CD4-positive, alpha-beta T cell (primary cell): ENCODE data around the gene ARHGAP26. TPM values are rescaled to one million over a fixed set of nuclear protein-coding genes. Genes with fewer than 3 reads are reported as not detected.
"Not testable (repeated sequence)": the region's sequence is repeated elsewhere in the genome, so short reads cannot be mapped to it uniquely, and the experiment has no call there.

Source experiments
- ATAC-seq: fragments of 200-7000 bp; cut with Tn5 transposase; one replicate; pipeline ENCODE4 v1.10.0; 2022; ENCODE audit warnings: mild to moderate bottlenecking; ENCODE audit not compliant: poor library complexity
- CTCF ChIA-PET: fragments of 350-600 bp; sonication (Branson Sonifier 250); formaldehyde crosslinking; loops from one replicate; lab custom pipeline; 2021; ENCODE audit warnings: antibody characterized with exemption, inconsistent platforms; lab: Charles Lee
- POLR2A ChIA-PET: fragments of 350-600 bp; sonication (Branson Sonifier 250); formaldehyde crosslinking; loops from one replicate; lab custom pipeline; 2021; ENCODE audit warnings: antibody characterized with exemption, inconsistent platforms; lab: Charles Lee
- DNase-seq, 14 experiments: peaks; one replicate each; pipeline ENCODE4 v3.0.0-alpha.2; 2013 to 2020; ENCODE audit warnings: mixed read lengths in 2 of 14
- H3K27ac ChIP-seq, 2 donors: one replicate each; pipeline versions ENCODE4 v1.5.1 to v1.7.0; 2013; ENCODE audit warnings: low read length in 2 of 2, low read depth in 1 of 2, mild to moderate bottlenecking in 1 of 2
- H3K27me3 ChIP-seq, 2 experiments: 1 replicate in 1 of 2; 2 replicates in 1 of 2; pipeline versions ENCODE4 v1.6.1 to v1.7.0; 2013; ENCODE audit warnings: low read length in 2 of 2, control low read depth in 1 of 2, mild to moderate bottlenecking in 1 of 2, moderate library complexity in 1 of 2; ENCODE audit not compliant: insufficient read depth in 2 of 2, control insufficient read depth in 1 of 2
- H3K36me3 ChIP-seq: one replicate; pipeline ENCODE4 v1.6.1; 2013; ENCODE audit warnings: low read length, control low read depth; ENCODE audit not compliant: insufficient read depth
- H3K4me1 ChIP-seq: one replicate; pipeline ENCODE4 v1.6.1; 2013; ENCODE audit warnings: low read length, control low read depth; ENCODE audit not compliant: insufficient read depth
- H3K4me3 ChIP-seq: one replicate; pipeline ENCODE4 v1.5.1; 2013; ENCODE audit warnings: mild to moderate bottlenecking, low read length, moderate library complexity
- H3K9me3 ChIP-seq, 2 experiments: 1 replicate in 1 of 2; 2 replicates in 1 of 2; pipeline versions ENCODE4 v1.6.1 to v1.7.0; 2013; ENCODE audit warnings: low read length in 2 of 2, mild to moderate bottlenecking in 2 of 2, control low read depth in 1 of 2, moderate library complexity in 1 of 2; ENCODE audit not compliant: control insufficient read depth in 1 of 2, insufficient read depth in 1 of 2
- H3K27ac Mint-ChIP-seq: one replicate; pipeline ENCODE4 v1.8.0; 2020; ENCODE audit warnings: mixed read lengths
- H3K27me3 Mint-ChIP-seq: one replicate; pipeline ENCODE4 v1.8.0; 2021; ENCODE audit warnings: mixed read lengths
- H3K36me3 Mint-ChIP-seq: one replicate; pipeline ENCODE4 v1.8.0; 2021; ENCODE audit warnings: low read depth, mixed read lengths
- H3K4me1 Mint-ChIP-seq: one replicate; pipeline ENCODE4 v1.8.0; 2021; ENCODE audit warnings: low read depth, mixed read lengths
- H3K4me3 Mint-ChIP-seq: one replicate; pipeline ENCODE4 v1.8.0; 2020; ENCODE audit warnings: mild to moderate bottlenecking, mixed read lengths
- H3K9me3 Mint-ChIP-seq: one replicate; pipeline ENCODE4 v1.8.0; 2020; ENCODE audit warnings: mixed read lengths
- CTCF ChIP-seq: fragments of 200-600 bp; IDR thresholded peaks from one replicate; pipeline ENCODE4 v1.8.0; 2022; ENCODE audit warnings: antibody characterized with exemption, mild to moderate bottlenecking
- intact Hi-C, 2 experiments: fragments of 100-400 bp; cut with DNase I in 1 of 2; cut with micrococcal nuclease in 1 of 2; formaldehyde crosslinking; loops; one replicate each; pipeline versions ENCODE4 v1.15.1 to v1.9.0; 2023 to 2025; cut with DNase I, micrococcal nuclease
- total RNA-seq, 174 experiments: library from RNA in 2 of 174; stranded (reverse) in 2 of 174; gene quantifications; one replicate each; pipeline ENCODE4 v1.2.3 and lab custom pipeline; 2021 to 2026

ARHGAP26 gene
- total RNA-seq, 2 experiments from 2014 or later, result 24.9 to 27.3 TPM

- no peaks in the 10 kb centered on the region for H3K36me3 ChIP-seq
- ATAC-seq (no peak), DNase-seq (no peak)
- H3K27ac ChIP-seq, result no peak overlapping the region
- H3K4me3 Mint-ChIP-seq, result no peak overlapping the region
- H3K9me3 ChIP-seq, result no peaks in the 10 kb centered on the region
- no peak overlapping the region for H3K4me3 ChIP-seq
- H3K4me1 ChIP-seq, result no peaks in the 10 kb centered on the region
- H3K27me3 ChIP-seq, result no peaks in the 10 kb centered on the region
- intact Hi-C loops, result loop anchor here (2.0 to 10.0 kb wide), 2 partner anchors 79 to 899 kb away; no protein-coding TSS in a partner anchor
- H3K27ac Mint-ChIP-seq, result no peak overlapping the region
- H3K36me3 Mint-ChIP-seq, result peaks cover 15% of the 10 kb centered on the region
- H3K27me3 Mint-ChIP-seq, result no peaks in the 10 kb centered on the region
- no peaks in the 10 kb centered on the region for H3K9me3 Mint-ChIP-seq
- POLR2A ChIA-PET, result interaction anchor here (0.6 kb wide), 1 partner anchor 358 kb away, joined by 3 read pairs; no protein-coding TSS in a partner anchor
- H3K4me1 Mint-ChIP-seq, result peaks cover 22% of the 10 kb centered on the region
- no peak for TF ChIP-seq CTCF
- CTCF ChIA-PET, result interaction anchor here (0.6 to 1.8 kb wide), 4 partner anchors 9 to 779 kb away, joined by 3 to 5 read pairs (median 3); no protein-coding TSS in a partner anchor
Observed at GRCh38 chr5:142925795-142926194, 155.6 kb downstream of the ARHGAP26 start.

GRCh38 chr5:142926549-142926948 lies 156.4 kb downstream of the ARHGAP26 start:
- H3K27ac Mint-ChIP-seq, result no peak overlapping the region
- POLR2A ChIA-PET, result interaction anchor here (0.6 kb wide), 1 partner anchor 358 kb away, joined by 3 read pairs; no protein-coding TSS in a partner anchor
- no peaks in the 10 kb centered on the region for H3K9me3 Mint-ChIP-seq
- CTCF ChIA-PET, result interaction anchor here (0.9 to 1.8 kb wide), 2 partner anchors 82 to 213 kb away, joined by 3 to 5 read pairs; no protein-coding TSS in a partner anchor
- no peaks in the 10 kb centered on the region for H3K4me1 ChIP-seq
- no peak overlapping the region for H3K27ac ChIP-seq
- H3K36me3 ChIP-seq, result no peaks in the 10 kb centered on the region
- no peak overlapping the region for H3K4me3 ChIP-seq
- ATAC-seq (no peak), DNase-seq (no peak)
- intact Hi-C loops, result loop anchor here in 1 of 2 experiments (10.0 kb wide), 1 partner anchor 78 kb away; no protein-coding TSS in a partner anchor
- no peak overlapping the region for H3K4me3 Mint-ChIP-seq
- peaks cover 20% of the 10 kb centered on the region for H3K36me3 Mint-ChIP-seq
- H3K27me3 ChIP-seq, result no peaks in the 10 kb centered on the region
- peaks cover 22% of the 10 kb centered on the region for H3K4me1 Mint-ChIP-seq
- H3K9me3 ChIP-seq, result no peaks in the 10 kb centered on the region
- no peaks in the 10 kb centered on the region for H3K27me3 Mint-ChIP-seq
- TF ChIP-seq CTCF, result no peak

GRCh38 chr5:142928999-142929398 lies 158.8 kb downstream of the ARHGAP26 start:
- H3K4me3 ChIP-seq, ATAC-seq, H3K27me3 Mint-ChIP-seq, DNase-seq, H3K9me3 Mint-ChIP-seq, H3K9me3 ChIP-seq, H3K27ac ChIP-seq, H3K27me3 ChIP-seq, POLR2A ChIA-PET, H3K27ac Mint-ChIP-seq, H3K4me1 ChIP-seq, H3K36me3 ChIP-seq, H3K4me3 Mint-ChIP-seq: not testable (repeated sequence)
- intact Hi-C loops, result loop anchor here in 1 of 2 experiments (10.0 kb wide), 1 partner anchor 76 kb away; no protein-coding TSS in a partner anchor
- Mint-ChIP-seq H3K36me3 (peaks cover 43% of the 10 kb centered on the region), H3K4me1 (peaks cover 20% of the 10 kb centered on the region)
- CTCF ChIA-PET, result interaction anchor here (0.6 kb wide), 1 partner anchor 133 kb away, joined by 4 read pairs; no protein-coding TSS in a partner anchor
